CD14-positive monocyte (primary cell): ENCODE measurements around the gene FNIP2. TPM values are rescaled to one million over a fixed set of nuclear protein-coding genes. Genes with fewer than 3 reads are reported as not detected.

Experiments
- DNase-seq, 3 donors: peaks; one replicate each; pipeline ENCODE4 v3.0.0-alpha.2; 2011 to 2022
- H2AFZ ChIP-seq: 2 replicates; pipeline ENCODE4 v1.6.0; 2012; ENCODE audit warnings: mild to moderate bottlenecking, low read depth, low read length, inconsistent platforms; ENCODE audit not compliant: insufficient read depth, poor library complexity, severe bottlenecking
- H3K27ac ChIP-seq, 2 donors: 1 replicate in 1 of 2; 2 replicates in 1 of 2; pipeline ENCODE4 v1.5.1; 2012 to 2013; ENCODE audit warnings: low read length in 2 of 2, control low read depth in 1 of 2, inconsistent platforms in 1 of 2, low read depth in 1 of 2, mild to moderate bottlenecking in 1 of 2
- H3K27me3 ChIP-seq, 2 donors: one replicate each; pipeline versions ENCODE4 v1.6.0 to v1.6.1; 2011 to 2013; ENCODE audit warnings: low read length in 2 of 2; ENCODE audit not compliant: control insufficient read depth in 2 of 2, insufficient read depth in 2 of 2
- H3K36me3 ChIP-seq, 2 donors: replicated peaks in 1 of 2; 1 replicate in 1 of 2; 2 replicates in 1 of 2; pipeline versions ENCODE4 v1.5.1 to v1.6.1; 2012 to 2013; ENCODE audit warnings: low read length in 2 of 2, control low read depth in 1 of 2, inconsistent platforms in 1 of 2, mild to moderate bottlenecking in 1 of 2; ENCODE audit not compliant: insufficient read depth in 2 of 2, control insufficient read depth in 1 of 2
- H3K4me1 ChIP-seq, 2 donors: 1 replicate in 1 of 2; 2 replicates in 1 of 2; pipeline versions ENCODE4 v1.5.1 to v1.6.1; 2012 to 2013; ENCODE audit warnings: low read length in 2 of 2, control low read depth in 1 of 2, inconsistent platforms in 1 of 2, mild to moderate bottlenecking in 1 of 2, moderate library complexity in 1 of 2; ENCODE audit not compliant: insufficient read depth in 2 of 2, control insufficient read depth in 1 of 2
- H3K4me2 ChIP-seq: replicated peaks from 2 replicates; pipeline ENCODE3; 2012; ENCODE audit warnings: low read length, moderate library complexity, mild to moderate bottlenecking; ENCODE audit not compliant: poor library complexity, severe bottlenecking; ENCODE audit errors: extremely low read depth
- H3K4me3 ChIP-seq, 3 experiments: fragments of 200-600 bp in 1 of 3; sonication (generic) in 1 of 3; replicated peaks in 1 of 3; 1 replicate in 2 of 3; 2 replicates in 1 of 3; pipeline ENCODE4 v1.5.1; 2011 to 2013; ENCODE audit warnings: low read length in 3 of 3, mild to moderate bottlenecking in 3 of 3, control low read depth in 2 of 3, low read depth in 2 of 3, inconsistent platforms in 1 of 3, moderate library complexity in 1 of 3
- H3K79me2 ChIP-seq: 2 replicates; pipeline ENCODE4 v1.6.0; 2012; ENCODE audit warnings: mild to moderate bottlenecking, control low read depth, inconsistent platforms, low read length, moderate library complexity; ENCODE audit not compliant: insufficient read depth
- H3K9ac ChIP-seq: 2 replicates; pipeline ENCODE4 v1.6.0; 2017; ENCODE audit warnings: low read length, mild to moderate bottlenecking; ENCODE audit not compliant: insufficient read depth, poor library complexity, severe bottlenecking
- H3K9me3 ChIP-seq, 2 donors: replicated peaks in 1 of 2; 1 replicate in 1 of 2; 2 replicates in 1 of 2; pipeline versions ENCODE4 v1.5.1 to v1.6.1; 2012 to 2013; ENCODE audit warnings: low read length in 2 of 2, control low read depth in 1 of 2; ENCODE audit not compliant: control insufficient read depth in 1 of 2, insufficient read depth in 1 of 2
- H4K20me1 ChIP-seq: 2 replicates; pipeline ENCODE4 v1.6.0; 2012; ENCODE audit warnings: mild to moderate bottlenecking, low read length, control low read depth, moderate library complexity; ENCODE audit not compliant: insufficient read depth
- H3K27ac Mint-ChIP-seq, 7 donors: one replicate each; pipeline ENCODE4 v1.8.0; 2020; ENCODE audit warnings: mild to moderate bottlenecking in 7 of 7, mixed read lengths in 7 of 7, moderate library complexity in 6 of 7, inconsistent platforms in 2 of 7
- H3K27me3 Mint-ChIP-seq, 3 donors: one replicate each; pipeline ENCODE4 v1.8.0; 2021 to 2022; ENCODE audit warnings: low read depth in 3 of 3, mild to moderate bottlenecking in 3 of 3, mixed read lengths in 3 of 3, moderate library complexity in 3 of 3, inconsistent platforms in 1 of 3
- H3K36me3 Mint-ChIP-seq, 2 donors: one replicate each; pipeline ENCODE4 v1.8.0; 2020; ENCODE audit warnings: mixed read lengths in 2 of 2, inconsistent platforms in 1 of 2, mild to moderate bottlenecking in 1 of 2
- H3K4me1 Mint-ChIP-seq: one replicate; pipeline ENCODE4 v1.8.0; 2020; ENCODE audit warnings: mild to moderate bottlenecking, mixed read lengths
- H3K4me3 Mint-ChIP-seq, 2 donors: one replicate each; pipeline ENCODE4 v1.8.0; 2020; ENCODE audit warnings: mild to moderate bottlenecking in 2 of 2, mixed read lengths in 2 of 2, moderate library complexity in 1 of 2
- H3K9me3 Mint-ChIP-seq, 7 donors: one replicate each; pipeline ENCODE4 v1.8.0; 2020 to 2022; ENCODE audit warnings: mixed read lengths in 7 of 7, mild to moderate bottlenecking in 6 of 7, moderate library complexity in 6 of 7, inconsistent platforms in 2 of 7
- WGBS: methylation state at CpG from one replicate; pipeline ENCODE4 v1.1.5; 2013; ENCODE audit warnings: missing lambda C conversion rate; ENCODE audit not compliant: insufficient coverage; 5-methylcytosine and 5-hydroxymethylcytosine counted together
- intact Hi-C, 2 donors: fragments of 100-400 bp; cut with micrococcal nuclease; formaldehyde crosslinking; loops; one replicate each; pipeline versions ENCODE4 v1.15.0 to v1.15.1; 2023
- polyA plus RNA-seq, 3 donors: library from polyadenylated mRNA; depleted of rRNA in 1 of 3; unstranded in 2 of 3; stranded (reverse) in 1 of 3; fragments of 300-500 nt in 2 of 3; fragments of >200 nt in 1 of 3; fragmentation: Illumina TruSeq in 2 of 3; gene quantifications; 1 replicate in 2 of 3; 2 replicates in 1 of 3; pipeline ENCODE4 v1.2.3, GENCODE V29; 2012 to 2021
- TF ChIP-seq, protein P1 (sequence below): fragments of 200-600 bp; IDR thresholded peaks from one replicate; pipeline ENCODE4 v1.8.0; 2022; ENCODE audit warnings: antibody characterized with exemption, mild to moderate bottlenecking

The FNIP2 gene
- polyA plus RNA-seq, 3 donors: 3.5 to 7.7 (median 5.7) TPM

- H3K4me2 ChIP-seq: no peak overlapping the region
- Mint-ChIP-seq H3K27ac (no peak overlapping the region), H3K36me3 (peaks cover 58 to 68% of the 10 kb centered on the region in 2 donors), H3K27me3 (no peaks in the 10 kb centered on the region), H3K4me3 (no peak overlapping the region), H3K9me3 (no peaks in the 10 kb centered on the region), H3K4me1 (peaks cover 10% of the 10 kb centered on the region)
- no peaks in the 10 kb centered on the region for H4K20me1 ChIP-seq
- peaks cover 45 to 81% of the 10 kb centered on the region in 2 donors for H3K36me3 ChIP-seq
- H3K4me3 ChIP-seq: no peak overlapping the region
- peaks cover 0 to 8% of the 10 kb centered on the region in 2 donors for H3K4me1 ChIP-seq
- no peak overlapping the region for H2AFZ ChIP-seq
- no peaks in the 10 kb centered on the region for H3K79me2 ChIP-seq
- no peaks in the 10 kb centered on the region for H3K9me3 ChIP-seq
- no peak overlapping the region for H3K9ac ChIP-seq
- DNase-seq: no peak
- WGBS: no CpG with 5 or more reads among the region's 3 CpGs
- H3K27ac ChIP-seq: no peak overlapping the region
- intact Hi-C loops: no loop called here
- H3K27me3 ChIP-seq: no peaks in the 10 kb centered on the region
- TF ChIP-seq, protein P1, sequence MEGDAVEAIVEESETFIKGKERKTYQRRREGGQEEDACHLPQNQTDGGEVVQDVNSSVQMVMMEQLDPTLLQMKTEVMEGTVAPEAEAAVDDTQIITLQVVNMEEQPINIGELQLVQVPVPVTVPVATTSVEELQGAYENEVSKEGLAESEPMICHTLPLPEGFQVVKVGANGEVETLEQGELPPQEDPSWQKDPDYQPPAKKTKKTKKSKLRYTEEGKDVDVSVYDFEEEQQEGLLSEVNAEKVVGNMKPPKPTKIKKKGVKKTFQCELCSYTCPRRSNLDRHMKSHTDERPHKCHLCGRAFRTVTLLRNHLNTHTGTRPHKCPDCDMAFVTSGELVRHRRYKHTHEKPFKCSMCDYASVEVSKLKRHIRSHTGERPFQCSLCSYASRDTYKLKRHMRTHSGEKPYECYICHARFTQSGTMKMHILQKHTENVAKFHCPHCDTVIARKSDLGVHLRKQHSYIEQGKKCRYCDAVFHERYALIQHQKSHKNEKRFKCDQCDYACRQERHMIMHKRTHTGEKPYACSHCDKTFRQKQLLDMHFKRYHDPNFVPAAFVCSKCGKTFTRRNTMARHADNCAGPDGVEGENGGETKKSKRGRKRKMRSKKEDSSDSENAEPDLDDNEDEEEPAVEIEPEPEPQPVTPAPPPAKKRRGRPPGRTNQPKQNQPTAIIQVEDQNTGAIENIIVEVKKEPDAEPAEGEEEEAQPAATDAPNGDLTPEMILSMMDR: no peak
These were observed 92.9 kb downstream of the FNIP2 start for GRCh38 chr4:158861766-158862165.

DNA sequence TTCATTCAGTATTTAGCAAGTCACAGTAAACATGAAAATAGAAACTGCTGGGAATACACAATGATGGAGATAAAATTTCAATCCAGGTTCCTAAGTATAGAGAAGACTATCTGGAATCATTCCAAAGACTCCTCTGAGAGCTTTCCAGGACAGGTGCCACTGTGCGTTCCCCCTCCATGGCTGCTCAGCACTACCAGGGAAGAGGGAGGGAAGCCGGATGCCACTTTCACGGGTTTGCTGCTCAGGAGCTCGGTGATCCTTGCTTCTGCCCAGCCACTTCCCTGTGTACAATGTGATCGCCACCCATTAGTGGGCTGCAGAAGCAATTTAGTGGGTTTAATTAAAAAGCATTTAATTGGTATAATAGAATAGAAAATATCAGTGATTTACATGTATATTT, 94.5 kb downstream of the FNIP2 start:
- Histone ChIP-seq H4K20me1 (no peaks in the 10 kb centered on the region), H3K9me3 (no peaks in the 10 kb centered on the region), H3K79me2 (no peaks in the 10 kb centered on the region), H3K27ac (no peak overlapping the region), H3K4me1 (no peaks in the 10 kb centered on the region), H3K27me3 (no peaks in the 10 kb centered on the region), H3K9ac (no peak overlapping the region), H3K4me3 (no peak overlapping the region), H3K36me3 (peaks cover 59 to 96% of the 10 kb centered on the region in 2 donors), H3K4me2 (no peak overlapping the region), H2AFZ (no peak overlapping the region)
- intact Hi-C loops: no loop called here
- H3K4me1 Mint-ChIP-seq: no peaks in the 10 kb centered on the region
- 100% methylated on average over 4 of the region's 5 CpGs for WGBS
- no peaks in the 10 kb centered on the region for H3K9me3 Mint-ChIP-seq
- H3K4me3 Mint-ChIP-seq: no peak overlapping the region
- H3K27me3 Mint-ChIP-seq: no peaks in the 10 kb centered on the region
- peak overlapping the region in 1 of 7 donors; percentile 20 for H3K27ac Mint-ChIP-seq
- TF ChIP-seq, protein P1: no peak
- H3K36me3 Mint-ChIP-seq: peaks cover 73 to 83% of the 10 kb centered on the region in 2 donors
- DNase-seq: no peak
